Muscle layer of colon (tissue), 2 donors: ENCODE measurements around the gene SNCAIP.

Experiments
- H3K27ac ChIP-seq: one replicate; pipeline ENCODE4 v1.7.0; 2013; ENCODE audit warnings: low read depth, mild to moderate bottlenecking, low read length, moderate library complexity
- H3K27me3 ChIP-seq, 2 donors: one replicate each; pipeline ENCODE4 v1.7.0; 2013; ENCODE audit warnings: low read length in 2 of 2, mild to moderate bottlenecking in 2 of 2; ENCODE audit not compliant: insufficient read depth in 2 of 2, control insufficient read depth in 1 of 2
- H3K36me3 ChIP-seq: one replicate; pipeline ENCODE4 v1.7.0; 2013; ENCODE audit warnings: mild to moderate bottlenecking, low read length; ENCODE audit not compliant: insufficient read depth
- H3K4me1 ChIP-seq: one replicate; pipeline ENCODE4 v1.7.0; 2013; ENCODE audit warnings: mild to moderate bottlenecking, low read length; ENCODE audit not compliant: insufficient read depth
- H3K4me3 ChIP-seq, 2 donors: one replicate each; pipeline ENCODE4 v1.7.0; 2013; ENCODE audit warnings: low read length in 2 of 2, low read depth in 1 of 2, mild to moderate bottlenecking in 1 of 2, moderate library complexity in 1 of 2
- H3K9ac ChIP-seq: one replicate; pipeline ENCODE4 v1.7.0; 2013; ENCODE audit warnings: low read length
- H3K9me3 ChIP-seq: one replicate; pipeline ENCODE4 v1.7.0; 2013; ENCODE audit warnings: mild to moderate bottlenecking, low read length
- donor health status: abdominal sarcoma.
- donor health status: Adenocarcinoma of cecum.

Gene SNCAIP

DNA sequence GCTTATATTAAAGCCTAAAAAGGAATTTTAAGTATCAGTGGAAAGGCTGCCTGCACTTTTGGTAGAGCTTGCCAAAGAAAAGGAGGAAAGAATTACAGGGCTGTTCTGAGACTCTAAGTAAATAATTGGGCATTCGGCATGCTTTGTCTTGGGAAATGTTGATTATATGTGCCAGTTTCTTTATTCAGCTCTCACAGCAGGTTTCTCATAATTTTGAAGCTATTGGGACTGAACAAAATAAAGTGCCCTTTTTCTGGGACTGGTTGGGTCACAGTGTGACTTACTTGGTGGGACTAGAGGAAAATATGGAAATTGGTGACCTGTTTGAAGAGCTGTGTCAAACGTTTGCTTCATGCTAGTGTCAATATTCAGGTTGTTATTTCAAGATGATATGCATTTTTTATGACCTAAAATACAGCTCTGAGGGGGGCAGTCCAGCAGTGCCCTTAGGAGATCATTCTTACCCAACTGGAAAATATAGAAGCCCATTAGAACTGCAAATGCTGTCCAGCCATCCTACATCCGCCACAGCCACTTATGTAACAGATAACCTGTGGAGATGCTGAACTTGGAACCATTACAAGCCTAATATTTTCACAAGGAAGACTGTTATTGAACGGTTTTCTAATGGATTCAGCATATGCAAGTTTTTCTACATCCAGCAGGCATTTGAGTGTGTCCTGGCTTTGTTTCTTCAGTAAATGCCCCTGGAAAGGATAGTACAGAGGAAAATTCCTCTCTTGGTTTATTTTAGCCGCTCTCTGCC lies 122.4 kb downstream of the SNCAIP start:
- Histone ChIP-seq H3K9me3 (no peaks in the 10 kb centered on the region), H3K9ac (no peak overlapping the region), H3K4me1 (peaks cover 15% of the 10 kb centered on the region), H3K27me3 (no peaks in the 10 kb centered on the region), H3K4me3 (no peak overlapping the region), H3K27ac (no peak overlapping the region), H3K36me3 (no peaks in the 10 kb centered on the region)

DNA sequence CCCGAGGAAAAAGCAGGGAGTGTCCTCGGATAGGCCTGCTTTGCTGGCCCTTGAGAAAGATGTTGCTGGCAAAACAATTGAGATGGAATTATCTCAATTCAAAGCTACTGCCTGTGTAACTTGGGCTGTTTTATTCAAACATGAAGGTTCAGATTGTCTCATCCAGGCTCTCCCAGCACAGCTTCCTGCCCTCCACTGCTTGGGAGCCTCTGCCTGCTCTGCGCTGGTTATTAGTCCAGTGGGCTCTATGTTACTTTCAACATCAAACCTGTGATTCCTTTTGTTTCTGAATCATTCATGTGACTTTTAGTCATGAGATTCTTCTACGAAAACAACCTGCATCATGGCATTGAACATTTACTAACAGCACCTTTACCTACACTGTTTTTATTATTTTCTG lies 123.2 kb downstream of the SNCAIP start:
- Histone ChIP-seq H3K4me3 (no peak overlapping the region), H3K36me3 (no peaks in the 10 kb centered on the region), H3K9ac (no peak overlapping the region), H3K9me3 (no peaks in the 10 kb centered on the region), H3K27me3 (no peaks in the 10 kb centered on the region), H3K4me1 (peaks cover 15% of the 10 kb centered on the region), H3K27ac (no peak overlapping the region)

GRCh38 chr5:122435761-122436160 lies 123.7 kb downstream of the SNCAIP start:
- Histone ChIP-seq H3K36me3 (no peaks in the 10 kb centered on the region), H3K4me1 (peaks cover 15% of the 10 kb centered on the region), H3K4me3 (no peak overlapping the region), H3K27me3 (no peaks in the 10 kb centered on the region), H3K9ac (no peak overlapping the region), H3K9me3 (no peaks in the 10 kb centered on the region), H3K27ac (no peak overlapping the region)

DNA sequence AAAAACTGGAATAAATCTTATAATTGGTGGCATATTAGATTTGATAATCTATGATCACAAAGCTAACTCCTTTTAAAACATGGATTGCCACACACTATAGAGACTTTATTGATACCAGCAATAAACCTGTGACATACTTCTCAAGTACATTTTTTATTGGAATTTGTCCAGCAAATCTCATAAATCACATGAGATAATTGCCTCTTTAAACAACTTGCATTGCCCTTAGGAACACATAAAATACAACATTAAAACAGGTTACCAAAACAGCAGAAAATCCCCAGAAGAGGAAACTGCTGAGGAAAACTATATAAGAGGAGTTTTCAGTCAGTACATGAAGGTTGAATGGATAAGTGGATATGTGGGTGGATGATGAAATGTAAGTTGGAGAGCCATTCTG lies 124.6 kb downstream of the SNCAIP start:
- no peak overlapping the region for H3K9ac ChIP-seq
- H3K4me1 ChIP-seq = peaks cover 15% of the 10 kb centered on the region
- H3K9me3 ChIP-seq = no peaks in the 10 kb centered on the region
- no peak overlapping the region for H3K27ac ChIP-seq
- H3K27me3 ChIP-seq = no peaks in the 10 kb centered on the region
- H3K36me3 ChIP-seq = no peaks in the 10 kb centered on the region
- no peak overlapping the region for H3K4me3 ChIP-seq

DNA sequence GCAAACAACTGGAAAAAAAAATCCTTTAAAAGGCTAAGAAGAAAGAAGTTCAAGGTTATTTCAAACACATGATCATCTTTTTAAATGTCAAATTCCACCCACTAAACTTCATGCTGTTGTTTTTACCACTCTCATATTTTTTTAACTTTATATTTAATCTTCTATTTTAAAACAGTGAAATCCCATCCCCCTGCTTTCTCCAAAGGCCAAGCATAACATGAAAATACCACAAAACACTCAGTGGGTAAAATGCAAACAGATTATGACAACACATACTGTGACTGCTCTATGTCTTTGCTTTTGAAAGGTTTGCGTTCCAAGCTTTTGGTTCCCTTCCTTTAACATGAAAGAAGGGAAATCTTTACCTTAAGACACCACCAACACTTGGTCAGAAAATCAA lies 127.6 kb downstream of the SNCAIP start:
- H3K27ac ChIP-seq = no peak overlapping the region
- no peak overlapping the region for H3K9ac ChIP-seq
- H3K36me3 ChIP-seq = no peaks in the 10 kb centered on the region
- no peaks in the 10 kb centered on the region for H3K27me3 ChIP-seq
- H3K4me1 ChIP-seq = peaks cover 7% of the 10 kb centered on the region
- H3K9me3 ChIP-seq = no peaks in the 10 kb centered on the region
- no peak overlapping the region for H3K4me3 ChIP-seq

GRCh38 chr5:122442938-122443337 lies 130.9 kb downstream of the SNCAIP start:
- Histone ChIP-seq H3K9me3 (no peaks in the 10 kb centered on the region), H3K27me3 (no peaks in the 10 kb centered on the region), H3K4me3 (no peak overlapping the region), H3K4me1 (peaks cover 8% of the 10 kb centered on the region), H3K9ac (no peak overlapping the region), H3K36me3 (no peaks in the 10 kb centered on the region), H3K27ac (no peak overlapping the region)

DNA sequence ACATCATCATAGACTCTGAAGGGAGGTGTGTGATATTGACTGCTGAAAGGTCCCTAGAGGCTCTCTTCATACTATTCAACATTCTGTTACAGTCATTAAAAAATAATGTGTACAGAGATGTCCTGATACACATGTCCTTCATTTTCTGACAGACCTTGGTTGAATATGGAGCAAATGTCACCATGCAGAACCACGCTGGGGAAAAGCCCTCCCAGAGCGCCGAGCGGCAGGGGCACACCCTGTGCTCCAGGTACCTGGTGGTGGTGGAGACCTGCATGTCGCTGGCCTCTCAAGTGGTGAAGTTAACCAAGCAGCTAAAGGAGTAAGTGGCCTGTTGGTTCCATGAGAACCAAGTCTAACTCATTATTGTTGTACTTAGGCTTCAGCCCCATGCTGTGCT lies 132.4 kb downstream of the SNCAIP start:
- Histone ChIP-seq H3K9me3 (no peaks in the 10 kb centered on the region), H3K4me1 (peaks cover 8% of the 10 kb centered on the region), H3K9ac (no peak overlapping the region), H3K36me3 (no peaks in the 10 kb centered on the region), H3K27ac (no peak overlapping the region), H3K4me3 (no peak overlapping the region), H3K27me3 (no peaks in the 10 kb centered on the region)

DNA sequence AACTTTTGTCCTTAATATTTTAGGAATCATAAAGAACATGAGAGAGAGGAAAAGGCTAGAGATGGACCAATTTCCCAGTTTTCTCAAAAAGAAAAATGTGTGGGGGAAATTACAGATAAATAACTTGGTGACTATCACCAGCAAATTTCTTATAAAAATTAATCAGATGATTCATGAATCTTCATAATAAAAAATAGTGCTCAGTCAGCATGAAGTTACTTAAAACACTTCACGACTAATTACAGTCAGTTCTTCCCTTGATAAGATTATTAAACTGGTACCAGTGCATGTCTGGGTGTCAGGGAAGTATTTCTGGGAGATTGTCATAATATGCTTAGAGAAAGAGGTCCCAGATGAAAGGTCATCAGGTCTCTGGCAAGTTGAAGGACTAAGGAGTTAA lies 133.0 kb downstream of the SNCAIP start:
- no peaks in the 10 kb centered on the region for H3K36me3 ChIP-seq
- no peak overlapping the region for H3K4me3 ChIP-seq
- no peaks in the 10 kb centered on the region for H3K9me3 ChIP-seq
- H3K9ac ChIP-seq = no peak overlapping the region
- no peak overlapping the region for H3K27ac ChIP-seq
- peaks cover 8% of the 10 kb centered on the region for H3K4me1 ChIP-seq
- no peaks in the 10 kb centered on the region for H3K27me3 ChIP-seq

GRCh38 chr5:122447072-122447471 lies 135.0 kb downstream of the SNCAIP start:
- Histone ChIP-seq H3K9me3 (no peaks in the 10 kb centered on the region), H3K27me3 (no peaks in the 10 kb centered on the region), H3K27ac (no peak overlapping the region), H3K4me3 (no peak overlapping the region), H3K36me3 (no peaks in the 10 kb centered on the region), H3K9ac (no peak overlapping the region), H3K4me1 (peaks cover 8% of the 10 kb centered on the region)

- H3K9ac ChIP-seq = no peak overlapping the region
- peaks cover 8% of the 10 kb centered on the region for H3K4me1 ChIP-seq
- H3K27ac ChIP-seq = no peak overlapping the region
- no peaks in the 10 kb centered on the region for H3K27me3 ChIP-seq
- no peaks in the 10 kb centered on the region for H3K36me3 ChIP-seq
- H3K9me3 ChIP-seq = no peaks in the 10 kb centered on the region
- no peak overlapping the region for H3K4me3 ChIP-seq
These were observed 135.8 kb downstream of the SNCAIP start for GRCh38 chr5:122447879-122448278.

- peaks cover 7% of the 10 kb centered on the region for H3K4me1 ChIP-seq
- no peaks in the 10 kb centered on the region for H3K9me3 ChIP-seq
- no peak overlapping the region for H3K4me3 ChIP-seq
- no peaks in the 10 kb centered on the region for H3K36me3 ChIP-seq
- no peak overlapping the region for H3K9ac ChIP-seq
- no peaks in the 10 kb centered on the region for H3K27me3 ChIP-seq
- H3K27ac ChIP-seq = no peak overlapping the region
These were observed 142.5 kb downstream of the SNCAIP start for GRCh38 chr5:122454541-122454940.

GRCh38 chr5:122455939-122456338 lies 143.9 kb downstream of the SNCAIP start:
- Histone ChIP-seq H3K4me1 (peaks cover 7% of the 10 kb centered on the region), H3K4me3 (no peak overlapping the region)

More at GRCh38 chr5:122455939-122456338, 143.9 kb downstream of the SNCAIP start:
- H3K36me3 ChIP-seq = no peaks in the 10 kb centered on the region
- H3K9ac ChIP-seq = no peak overlapping the region
- no peaks in the 10 kb centered on the region for H3K27me3 ChIP-seq
- H3K27ac ChIP-seq = no peak overlapping the region
- no peaks in the 10 kb centered on the region for H3K9me3 ChIP-seq
